Measurements from ENCODE around the gene GLRA3. TPM values are rescaled to one million over a fixed set of nuclear protein-coding genes. Genes with fewer than 3 reads are reported as not detected.

Gene GLRA3
- polyA plus RNA-seq, 3 donors, result not detected

DNA sequence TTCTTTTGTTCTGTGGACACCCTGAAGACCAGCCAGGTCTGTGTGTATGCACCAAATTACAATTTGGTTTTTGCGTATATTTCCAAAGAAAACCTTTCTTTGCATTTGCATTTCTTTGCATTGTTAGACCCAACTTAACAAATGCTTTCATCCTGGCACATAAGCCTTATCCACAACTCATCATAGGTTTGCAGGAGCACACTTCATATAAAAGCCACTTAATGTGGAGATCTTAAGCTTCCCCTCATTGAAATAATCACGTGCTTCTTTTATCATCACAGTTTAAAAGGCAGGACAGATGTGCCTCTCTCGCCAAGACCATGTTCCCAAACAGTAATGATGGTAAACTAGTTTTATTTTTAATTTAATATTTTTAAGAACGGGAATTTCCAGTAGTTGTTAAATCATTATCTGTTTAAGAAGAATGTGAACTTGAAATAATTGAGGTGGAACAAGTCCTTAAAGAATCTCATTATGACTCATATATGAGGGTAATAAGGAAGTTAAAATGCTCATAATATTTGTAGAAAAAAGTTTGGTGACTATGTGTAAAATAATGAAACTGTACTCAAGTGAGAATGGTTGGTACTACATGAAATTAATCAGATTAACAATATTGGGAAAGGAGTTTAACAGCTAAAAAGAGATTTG, 65.5 kb downstream of the GLRA3 start:
- Histone ChIP-seq H3K27me3 (ENCODE audit: control insufficient read depth in 2 of 2, insufficient read depth in 2 of 2, low read length in 2 of 2) (no peaks in the 10 kb centered on the region), H3K9me3 (replicated peaks in 1 of 2; ENCODE audit: control insufficient read depth in 1 of 2, insufficient read depth in 1 of 2, low read length in 2 of 2) (no peaks in the 10 kb centered on the region), H3K9ac (ENCODE audit: insufficient read depth, low read length, poor library complexity, severe bottlenecking) (no peak overlapping the region), H3K4me1 (ENCODE audit: control insufficient read depth in 1 of 2, insufficient read depth in 2 of 2, low read length in 2 of 2) (no peaks in the 10 kb centered on the region), H4K20me1 (ENCODE audit: insufficient read depth, low read length) (no peaks in the 10 kb centered on the region), H3K4me2 (replicated peaks; ENCODE audit: extremely low read depth, low read length, poor library complexity, severe bottlenecking) (no peak overlapping the region), H3K27ac (ENCODE audit: low read depth in 1 of 2, low read length in 2 of 2) (no peak overlapping the region), H2AFZ (ENCODE audit: insufficient read depth, low read depth, low read length, poor library complexity, severe bottlenecking) (no peak overlapping the region), H3K4me3 (replicated peaks in 1 of 3; ENCODE audit: low read depth in 2 of 3, low read length in 3 of 3) (no peak overlapping the region), H3K36me3 (replicated peaks in 1 of 2; ENCODE audit: control insufficient read depth in 1 of 2, insufficient read depth in 2 of 2, low read length in 2 of 2) (no peaks in the 10 kb centered on the region), H3K79me2 (ENCODE audit: insufficient read depth, low read length) (no peaks in the 10 kb centered on the region)
- WGBS (ENCODE audit: insufficient coverage), result 100% methylated on average over 1 of the region's 4 CpGs
- no peak for DNase-seq
- TF ChIP-seq, protein P1, sequence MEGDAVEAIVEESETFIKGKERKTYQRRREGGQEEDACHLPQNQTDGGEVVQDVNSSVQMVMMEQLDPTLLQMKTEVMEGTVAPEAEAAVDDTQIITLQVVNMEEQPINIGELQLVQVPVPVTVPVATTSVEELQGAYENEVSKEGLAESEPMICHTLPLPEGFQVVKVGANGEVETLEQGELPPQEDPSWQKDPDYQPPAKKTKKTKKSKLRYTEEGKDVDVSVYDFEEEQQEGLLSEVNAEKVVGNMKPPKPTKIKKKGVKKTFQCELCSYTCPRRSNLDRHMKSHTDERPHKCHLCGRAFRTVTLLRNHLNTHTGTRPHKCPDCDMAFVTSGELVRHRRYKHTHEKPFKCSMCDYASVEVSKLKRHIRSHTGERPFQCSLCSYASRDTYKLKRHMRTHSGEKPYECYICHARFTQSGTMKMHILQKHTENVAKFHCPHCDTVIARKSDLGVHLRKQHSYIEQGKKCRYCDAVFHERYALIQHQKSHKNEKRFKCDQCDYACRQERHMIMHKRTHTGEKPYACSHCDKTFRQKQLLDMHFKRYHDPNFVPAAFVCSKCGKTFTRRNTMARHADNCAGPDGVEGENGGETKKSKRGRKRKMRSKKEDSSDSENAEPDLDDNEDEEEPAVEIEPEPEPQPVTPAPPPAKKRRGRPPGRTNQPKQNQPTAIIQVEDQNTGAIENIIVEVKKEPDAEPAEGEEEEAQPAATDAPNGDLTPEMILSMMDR (IDR thresholded peaks at IDR 0.05), result no peak
- H3K36me3 Mint-ChIP-seq, result no peaks in the 10 kb centered on the region
- no peaks in the 10 kb centered on the region for H3K4me1 Mint-ChIP-seq
- no peak overlapping the region for H3K4me3 Mint-ChIP-seq
- H3K27me3 Mint-ChIP-seq (ENCODE audit: low read depth in 3 of 3), result no peaks in the 10 kb centered on the region
- no peak overlapping the region for H3K27ac Mint-ChIP-seq
- intact Hi-C loops (cut with micrococcal nuclease), result no loop called here
- H3K9me3 Mint-ChIP-seq, result no peaks in the 10 kb centered on the region

DNA sequence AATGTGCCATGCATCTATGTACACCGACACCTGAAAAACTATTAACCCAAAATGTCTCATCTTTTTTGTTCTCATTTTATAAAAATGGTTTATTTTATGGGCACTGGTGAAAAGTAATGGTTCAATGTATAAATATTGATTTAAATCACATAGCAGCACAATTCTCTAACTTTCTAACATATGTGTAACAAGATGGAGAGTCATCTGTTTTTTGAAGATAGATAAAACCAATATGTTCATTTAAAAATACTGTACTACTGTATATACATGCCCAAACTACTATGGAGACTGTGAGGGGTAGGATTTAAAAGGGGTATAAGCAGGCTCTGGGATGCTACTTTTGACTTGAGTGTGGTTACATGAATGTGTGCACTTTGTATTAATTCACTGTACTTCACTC, 67.6 kb downstream of the GLRA3 start:
- Histone ChIP-seq H3K9ac (ENCODE audit: insufficient read depth, low read length, poor library complexity, severe bottlenecking) (no peak overlapping the region), H3K4me3 (replicated peaks in 1 of 3; ENCODE audit: low read depth in 2 of 3, low read length in 3 of 3) (no peak overlapping the region), H3K9me3 (replicated peaks in 1 of 2; ENCODE audit: control insufficient read depth in 1 of 2, insufficient read depth in 1 of 2, low read length in 2 of 2) (no peaks in the 10 kb centered on the region), H3K79me2 (ENCODE audit: insufficient read depth, low read length) (no peaks in the 10 kb centered on the region), H3K27ac (ENCODE audit: low read depth in 1 of 2, low read length in 2 of 2) (no peak overlapping the region), H3K27me3 (ENCODE audit: control insufficient read depth in 2 of 2, insufficient read depth in 2 of 2, low read length in 2 of 2) (no peaks in the 10 kb centered on the region), H2AFZ (ENCODE audit: insufficient read depth, low read depth, low read length, poor library complexity, severe bottlenecking) (no peak overlapping the region), H3K4me2 (replicated peaks; ENCODE audit: extremely low read depth, low read length, poor library complexity, severe bottlenecking) (no peak overlapping the region), H4K20me1 (ENCODE audit: insufficient read depth, low read length) (no peaks in the 10 kb centered on the region), H3K36me3 (replicated peaks in 1 of 2; ENCODE audit: control insufficient read depth in 1 of 2, insufficient read depth in 2 of 2, low read length in 2 of 2) (no peaks in the 10 kb centered on the region), H3K4me1 (ENCODE audit: control insufficient read depth in 1 of 2, insufficient read depth in 2 of 2, low read length in 2 of 2) (no peaks in the 10 kb centered on the region)
- DNase-seq, result no peak
- no peaks in the 10 kb centered on the region for H3K36me3 Mint-ChIP-seq
- no peak overlapping the region for H3K4me3 Mint-ChIP-seq
- no peaks in the 10 kb centered on the region for H3K4me1 Mint-ChIP-seq
- intact Hi-C loops (cut with micrococcal nuclease), result no loop called here
- no peaks in the 10 kb centered on the region for H3K9me3 Mint-ChIP-seq
- WGBS (ENCODE audit: insufficient coverage), result no CpG with 5 or more reads among the region's 1 CpG
- TF ChIP-seq, protein P1 (IDR thresholded peaks at IDR 0.05), result no peak
- H3K27me3 Mint-ChIP-seq (ENCODE audit: low read depth in 3 of 3), result no peaks in the 10 kb centered on the region
- no peak overlapping the region for H3K27ac Mint-ChIP-seq

All from CD14-positive monocyte (primary cell).